Nephron progenitor cell (in vitro differentiated cells): Measurements from ENCODE around the gene CFAP61.

ENCODE experiments used
- DNase-seq: peaks from one replicate; pipeline ENCODE4 v3.0.0; 2021
- H3K27ac Mint-ChIP-seq: 2 replicates; pipeline ENCODE4 v1.8.0; 2021; ENCODE audit warnings: mild to moderate bottlenecking, moderate library complexity, mixed read lengths
- H3K27me3 Mint-ChIP-seq: 2 replicates; pipeline ENCODE4 v1.8.0; 2021; ENCODE audit warnings: mild to moderate bottlenecking, low read depth, mixed read lengths; ENCODE audit not compliant: poor library complexity
- H3K36me3 Mint-ChIP-seq: 2 replicates; pipeline ENCODE4 v1.8.0; 2021; ENCODE audit warnings: low read depth, mixed read lengths
- H3K4me1 Mint-ChIP-seq: 2 replicates; pipeline ENCODE4 v1.8.0; 2021; ENCODE audit warnings: mixed read lengths
- H3K4me3 Mint-ChIP-seq: 2 replicates; pipeline ENCODE4 v1.8.0; 2021; ENCODE audit warnings: mild to moderate bottlenecking, moderate library complexity, mixed read lengths
- H3K9me3 Mint-ChIP-seq: 2 replicates; pipeline ENCODE4 v1.8.0; 2021; ENCODE audit warnings: mild to moderate bottlenecking, moderate library complexity, mixed read lengths
- TF ChIP-seq, protein P1 (sequence below): fragments of 200-600 bp; sonication (generic); IDR thresholded peaks from 2 replicates; pipeline ENCODE4 v1.5.0; 2021; ENCODE audit warnings: antibody characterized with exemption

Gene CFAP61

GRCh38 chr20:20375862-20376261 lies 323.5 kb downstream of the CFAP61 start:
- H3K36me3 Mint-ChIP-seq = no peaks in the 10 kb centered on the region
- H3K9me3 Mint-ChIP-seq = peaks cover 12% of the 10 kb centered on the region
- no peaks in the 10 kb centered on the region for H3K4me1 Mint-ChIP-seq
- peaks cover 81% of the 10 kb centered on the region for H3K27me3 Mint-ChIP-seq
- H3K4me3 Mint-ChIP-seq = no peak overlapping the region
- TF ChIP-seq, protein P1, sequence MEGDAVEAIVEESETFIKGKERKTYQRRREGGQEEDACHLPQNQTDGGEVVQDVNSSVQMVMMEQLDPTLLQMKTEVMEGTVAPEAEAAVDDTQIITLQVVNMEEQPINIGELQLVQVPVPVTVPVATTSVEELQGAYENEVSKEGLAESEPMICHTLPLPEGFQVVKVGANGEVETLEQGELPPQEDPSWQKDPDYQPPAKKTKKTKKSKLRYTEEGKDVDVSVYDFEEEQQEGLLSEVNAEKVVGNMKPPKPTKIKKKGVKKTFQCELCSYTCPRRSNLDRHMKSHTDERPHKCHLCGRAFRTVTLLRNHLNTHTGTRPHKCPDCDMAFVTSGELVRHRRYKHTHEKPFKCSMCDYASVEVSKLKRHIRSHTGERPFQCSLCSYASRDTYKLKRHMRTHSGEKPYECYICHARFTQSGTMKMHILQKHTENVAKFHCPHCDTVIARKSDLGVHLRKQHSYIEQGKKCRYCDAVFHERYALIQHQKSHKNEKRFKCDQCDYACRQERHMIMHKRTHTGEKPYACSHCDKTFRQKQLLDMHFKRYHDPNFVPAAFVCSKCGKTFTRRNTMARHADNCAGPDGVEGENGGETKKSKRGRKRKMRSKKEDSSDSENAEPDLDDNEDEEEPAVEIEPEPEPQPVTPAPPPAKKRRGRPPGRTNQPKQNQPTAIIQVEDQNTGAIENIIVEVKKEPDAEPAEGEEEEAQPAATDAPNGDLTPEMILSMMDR = no peak
- DNase-seq = no peak
- no peak overlapping the region for H3K27ac Mint-ChIP-seq

- Mint-ChIP-seq H3K4me1 (peaks cover 4% of the 10 kb centered on the region), H3K27ac (no peak overlapping the region), H3K36me3 (peaks cover 10% of the 10 kb centered on the region), H3K9me3 (no peaks in the 10 kb centered on the region), H3K4me3 (no peak overlapping the region), H3K27me3 (peaks cover 18% of the 10 kb centered on the region)
- DNase-seq = no peak
- TF ChIP-seq, protein P1 = no peak
These were observed 333.9 kb downstream of the CFAP61 start for GRCh38 chr20:20386192-20386591.

- Mint-ChIP-seq H3K27me3 (peaks cover 9% of the 10 kb centered on the region), H3K4me3 (no peak overlapping the region), H3K27ac (no peak overlapping the region), H3K36me3 (peaks cover 31% of the 10 kb centered on the region), H3K4me1 (peaks cover 18% of the 10 kb centered on the region), H3K9me3 (no peaks in the 10 kb centered on the region)
- TF ChIP-seq, protein P1 = no peak
- DNase-seq = no peak
These were observed 338.1 kb downstream of the CFAP61 start for GRCh38 chr20:20390393-20390792.

DNA sequence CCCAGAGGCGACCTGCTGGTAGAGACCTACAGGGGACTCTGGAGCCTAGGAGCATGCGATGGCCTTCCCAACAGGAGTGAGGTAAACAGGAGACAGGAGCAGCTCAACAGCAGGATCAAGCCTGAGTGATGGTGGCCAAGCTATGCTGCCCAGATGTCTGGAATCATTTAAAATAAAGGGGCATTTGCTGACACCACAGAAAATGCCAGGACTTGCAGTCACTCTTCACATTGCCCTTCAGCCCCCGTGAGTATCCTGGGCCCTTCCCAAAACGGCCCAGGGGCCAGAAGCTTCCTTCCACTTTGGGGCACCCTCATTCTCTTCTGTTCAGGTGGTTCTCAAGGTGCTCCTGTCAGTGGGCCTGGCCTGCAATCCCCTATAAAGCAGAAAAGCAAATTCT lies 338.8 kb downstream of the CFAP61 start:
- peaks cover 3% of the 10 kb centered on the region for H3K27me3 Mint-ChIP-seq
- H3K27ac Mint-ChIP-seq = peak overlapping the region; percentile 54
- TF ChIP-seq, protein P1 = no peak
- no peaks in the 10 kb centered on the region for H3K9me3 Mint-ChIP-seq
- peaks cover 31% of the 10 kb centered on the region for H3K36me3 Mint-ChIP-seq
- peaks cover 21% of the 10 kb centered on the region for H3K4me1 Mint-ChIP-seq
- no peak overlapping the region for H3K4me3 Mint-ChIP-seq
- DNase-seq = no peak

DNA sequence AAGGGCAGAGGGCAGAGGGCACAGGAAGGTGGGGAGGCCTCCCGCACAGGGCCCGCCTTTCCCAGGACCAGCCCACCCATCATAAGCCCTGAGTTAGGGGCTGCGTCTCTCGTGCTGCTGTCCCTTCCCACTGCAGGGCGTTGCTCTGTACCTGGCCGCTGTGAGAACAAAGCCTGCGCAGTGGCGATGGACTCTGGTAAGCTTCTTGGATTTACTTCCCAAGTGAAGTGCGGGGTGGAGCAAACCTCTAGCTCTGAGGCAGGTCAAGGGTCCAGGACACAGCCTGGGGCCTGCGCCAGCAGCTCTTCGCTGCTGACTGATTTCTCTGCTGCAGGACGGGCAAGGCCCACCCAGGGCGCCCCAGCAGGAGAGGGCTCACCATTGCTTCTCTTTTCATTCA lies 339.4 kb downstream of the CFAP61 start:
- Mint-ChIP-seq H3K36me3 (peaks cover 31% of the 10 kb centered on the region), H3K9me3 (no peaks in the 10 kb centered on the region), H3K27me3 (peaks cover 3% of the 10 kb centered on the region), H3K4me3 (no peak overlapping the region), H3K27ac (no peak overlapping the region), H3K4me1 (peaks cover 28% of the 10 kb centered on the region)
- TF ChIP-seq, protein P1 = no peak
- no peak for DNase-seq

- H3K4me1 Mint-ChIP-seq = peaks cover 25% of the 10 kb centered on the region
- H3K27ac Mint-ChIP-seq = peak overlapping the region; percentile 71
- H3K4me3 Mint-ChIP-seq = no peak overlapping the region
- H3K36me3 Mint-ChIP-seq = peaks cover 31% of the 10 kb centered on the region
- no peak for DNase-seq
- TF ChIP-seq, protein P1 = no peak
- H3K27me3 Mint-ChIP-seq = peaks cover 6% of the 10 kb centered on the region
- no peaks in the 10 kb centered on the region for H3K9me3 Mint-ChIP-seq
These were observed 341.1 kb downstream of the CFAP61 start for GRCh38 chr20:20393207-20394120.
